Activated CD8-positive, alpha-beta memory T cell treated with anti-CD3 and anti-CD28 coated beads, Interleukin-2, amount 50 U/mL, for 24 hours (primary cell): ENCODE measurements around the gene ZNF654.
"Not testable (repeated sequence)": the region's sequence is repeated elsewhere in the genome, so short reads cannot be mapped to it uniquely, and the experiment has no call there.

ENCODE experiments used
- DNase-seq: peaks from one replicate; pipeline ENCODE4 v3.0.0-alpha.2; 2020; ENCODE audit errors: extremely low read depth

ZNF654 gene

GRCh38 chr3:88058581-88059379, at the start of gene ZNF654, which contains the start of gene CGGBP1:
TSS of gene ZNF654 (plus strand) at chr3:88059255. CDS start at chr3:88059320, 65 bp downstream.
TSS of gene CGGBP1 (minus strand) at chr3:88059005. CDS start at chr3:88055976, 3,029 bp downstream.
- peak; percentile 98 for DNase-seq

GRCh38 chr3:88010810-88011209, 48.2 kb upstream of the ZNF654 start:
- no peak for DNase-seq

- no peak for DNase-seq
Observed at GRCh38 chr3:88013592-88013991, 45.5 kb upstream of the ZNF654 start.

- DNase-seq: not testable (repeated sequence)
Observed at GRCh38 chr3:88015656-88016055, 43.4 kb upstream of the ZNF654 start.

GRCh38 chr3:88019024-88019423, 40.0 kb upstream of the ZNF654 start:
- DNase-seq: no peak

- DNase-seq: no peak
Observed at GRCh38 chr3:88025001-88025552, 34.0 kb upstream of the ZNF654 start.

- DNase-seq: no peak
Observed at GRCh38 chr3:88028876-88029275, 30.2 kb upstream of the ZNF654 start.

GRCh38 chr3:88030210-88030609, 28.8 kb upstream of the ZNF654 start:
- DNase-seq: no peak

GRCh38 chr3:88031642-88032077, 27.4 kb upstream of the ZNF654 start:
- DNase-seq: no peak

- no peak for DNase-seq
Observed at GRCh38 chr3:88032245-88032644, 26.8 kb upstream of the ZNF654 start.

- no peak for DNase-seq
Observed at GRCh38 chr3:88033079-88033478, 26.0 kb upstream of the ZNF654 start.

- DNase-seq: no peak
Observed at GRCh38 chr3:88033808-88034207, 25.2 kb upstream of the ZNF654 start.

- no peak for DNase-seq
Observed at GRCh38 chr3:88034491-88035275, 24.4 kb upstream of the ZNF654 start.

- no peak for DNase-seq
Observed at GRCh38 chr3:88036221-88036620, 22.8 kb upstream of the ZNF654 start.

- DNase-seq: no peak
Observed at GRCh38 chr3:88038566-88038965, 20.5 kb upstream of the ZNF654 start.

GRCh38 chr3:88040529-88040928, 18.5 kb upstream of the ZNF654 start:
- no peak for DNase-seq

GRCh38 chr3:88041005-88041404, 18.1 kb upstream of the ZNF654 start:
- DNase-seq: no peak

- DNase-seq: no peak
Observed at GRCh38 chr3:88044411-88044810, 14.6 kb upstream of the ZNF654 start.

GRCh38 chr3:88046766-88047165, 12.3 kb upstream of the ZNF654 start:
- DNase-seq: no peak

GRCh38 chr3:88057630-88058305, 1.3 kb upstream of the ZNF654 start:
- no peak for DNase-seq

GRCh38 chr3:88058306-88058580, 812 bp upstream of the ZNF654 start:
- DNase-seq: no peak
